ENCODE results near the gene FCN3. TPM values are rescaled to one million over a fixed set of nuclear protein-coding genes. Genes with fewer than 3 reads are reported as not detected.
A peak's percentile ranks its signal among the peaks of the same experiment; 100 is the strongest.

Gene FCN3
- polyA plus RNA-seq, 1 experiment, result not detected

DNA sequence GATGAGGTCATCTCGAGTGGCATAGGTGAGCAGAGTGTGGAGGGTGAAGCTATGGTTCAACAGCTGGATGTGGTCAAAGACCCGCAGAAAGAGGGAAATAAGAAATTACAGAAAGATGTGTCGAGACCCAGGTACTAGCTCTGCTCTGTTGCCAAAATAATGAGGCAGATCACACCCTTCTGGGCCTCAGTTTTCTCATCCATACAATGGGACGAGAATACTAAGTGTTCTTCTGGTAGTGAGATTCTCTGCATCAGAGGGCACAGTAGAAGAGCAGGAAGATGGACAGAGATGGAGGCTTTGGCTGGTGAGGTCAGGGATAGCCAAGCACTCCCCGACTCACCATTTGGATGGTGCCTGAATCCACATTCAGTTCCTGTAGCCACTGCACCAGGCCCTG lies 18.9 kb downstream of the FCN3 start:
- CTCF ChIA-PET, result interaction anchor here (0.6 to 6.1 kb wide), 4 partner anchors 10 to 57 kb away, joined by 4 to 60 read pairs (median 23); partner anchors contain the start of gene MAP3K6
- TF ChIP-seq, protein P1, sequence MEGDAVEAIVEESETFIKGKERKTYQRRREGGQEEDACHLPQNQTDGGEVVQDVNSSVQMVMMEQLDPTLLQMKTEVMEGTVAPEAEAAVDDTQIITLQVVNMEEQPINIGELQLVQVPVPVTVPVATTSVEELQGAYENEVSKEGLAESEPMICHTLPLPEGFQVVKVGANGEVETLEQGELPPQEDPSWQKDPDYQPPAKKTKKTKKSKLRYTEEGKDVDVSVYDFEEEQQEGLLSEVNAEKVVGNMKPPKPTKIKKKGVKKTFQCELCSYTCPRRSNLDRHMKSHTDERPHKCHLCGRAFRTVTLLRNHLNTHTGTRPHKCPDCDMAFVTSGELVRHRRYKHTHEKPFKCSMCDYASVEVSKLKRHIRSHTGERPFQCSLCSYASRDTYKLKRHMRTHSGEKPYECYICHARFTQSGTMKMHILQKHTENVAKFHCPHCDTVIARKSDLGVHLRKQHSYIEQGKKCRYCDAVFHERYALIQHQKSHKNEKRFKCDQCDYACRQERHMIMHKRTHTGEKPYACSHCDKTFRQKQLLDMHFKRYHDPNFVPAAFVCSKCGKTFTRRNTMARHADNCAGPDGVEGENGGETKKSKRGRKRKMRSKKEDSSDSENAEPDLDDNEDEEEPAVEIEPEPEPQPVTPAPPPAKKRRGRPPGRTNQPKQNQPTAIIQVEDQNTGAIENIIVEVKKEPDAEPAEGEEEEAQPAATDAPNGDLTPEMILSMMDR (IDR thresholded peaks at IDR 0.05; ENCODE audit: insufficient read depth, low read depth, low read length), result no peak
- POLR2A ChIA-PET, result no interaction called here

GRCh38 chr1:27353629-27354028 lies 21.0 kb downstream of the FCN3 start:
- no peak overlapping the region for H3K4me3 ChIP-seq (ENCODE audit: low read depth, low read length)
- DNase-seq (ENCODE audit: low read depth), result no peak
- H3K27me3 ChIP-seq (ENCODE audit: control insufficient read depth, insufficient read depth, low read length), result no peaks in the 10 kb centered on the region
- CTCF ChIA-PET, result interaction anchor here (0.8 to 2.2 kb wide), 5 partner anchors 8 to 53 kb away, joined by 3 to 7 read pairs (median 4); partner anchors contain the start of gene MAP3K6
- POLR2A ChIA-PET, result no interaction called here
- peaks cover 29% of the 10 kb centered on the region for H3K36me3 ChIP-seq (ENCODE audit: control insufficient read depth, insufficient read depth, low read length)
- TF ChIP-seq, protein P1 (IDR thresholded peaks at IDR 0.05; ENCODE audit: insufficient read depth, low read depth, low read length), result no peak

More for the DNA sequence above, 18.9 kb downstream of the FCN3 start:
- Histone ChIP-seq H3K36me3 (ENCODE audit: control insufficient read depth, insufficient read depth, low read length) (peaks cover 32% of the 10 kb centered on the region), H3K27me3 (ENCODE audit: control insufficient read depth, insufficient read depth, low read length) (no peaks in the 10 kb centered on the region), H3K4me3 (ENCODE audit: low read depth, low read length) (no peak overlapping the region)
- DNase-seq (ENCODE audit: low read depth), result no peak

DNA sequence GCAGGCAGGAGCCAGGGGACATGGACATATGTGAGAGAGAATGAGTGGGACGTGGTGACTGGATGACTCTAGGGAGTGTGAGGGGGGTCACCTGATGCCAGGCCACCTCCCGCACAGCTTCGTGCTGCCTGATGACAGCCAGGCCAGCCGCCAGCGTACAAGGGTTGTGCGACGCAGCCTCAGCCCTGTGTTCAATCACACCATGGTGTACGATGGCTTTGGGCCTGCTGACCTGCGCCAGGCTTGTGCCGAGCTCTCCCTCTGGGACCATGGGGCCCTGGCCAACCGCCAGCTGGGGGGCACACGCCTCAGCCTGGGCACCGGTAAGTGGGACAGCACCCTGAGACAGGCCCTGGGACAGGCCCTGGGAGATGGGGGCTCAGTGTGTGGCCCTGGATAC lies 21.5 kb downstream of the FCN3 start:
- TF ChIP-seq, protein P1 (IDR thresholded peaks at IDR 0.05; ENCODE audit: insufficient read depth, low read depth, low read length), result no peak
- H3K36me3 ChIP-seq (ENCODE audit: control insufficient read depth, insufficient read depth, low read length), result peaks cover 24% of the 10 kb centered on the region
- no peak for DNase-seq (ENCODE audit: low read depth)
- no peak overlapping the region for H3K4me3 ChIP-seq (ENCODE audit: low read depth, low read length)
- POLR2A ChIA-PET, result no interaction called here
- CTCF ChIA-PET, result interaction anchor here (0.8 to 2.2 kb wide), 5 partner anchors 9 to 53 kb away, joined by 3 to 7 read pairs (median 3); partner anchors contain the start of gene MAP3K6
- no peaks in the 10 kb centered on the region for H3K27me3 ChIP-seq (ENCODE audit: control insufficient read depth, insufficient read depth, low read length)

- Histone ChIP-seq H3K36me3 (ENCODE audit: control insufficient read depth, insufficient read depth, low read length) (peaks cover 14% of the 10 kb centered on the region), H3K27me3 (ENCODE audit: control insufficient read depth, insufficient read depth, low read length) (no peaks in the 10 kb centered on the region), H3K4me3 (ENCODE audit: low read depth, low read length) (no peak overlapping the region)
- no peak for DNase-seq (ENCODE audit: low read depth)
- ChIA-PET CTCF (interaction anchor here (0.7 to 4.1 kb wide), 4 partner anchors 18 to 54 kb away, joined by 3 to 37 read pairs (median 4); no protein-coding TSS in a partner anchor), POLR2A (no interaction called here)
- TF ChIP-seq, protein P1 (IDR thresholded peaks at IDR 0.05; ENCODE audit: insufficient read depth, low read depth, low read length), result no peak
Observed at GRCh38 chr1:27351541-27352107, 23.0 kb downstream of the FCN3 start.

DNA sequence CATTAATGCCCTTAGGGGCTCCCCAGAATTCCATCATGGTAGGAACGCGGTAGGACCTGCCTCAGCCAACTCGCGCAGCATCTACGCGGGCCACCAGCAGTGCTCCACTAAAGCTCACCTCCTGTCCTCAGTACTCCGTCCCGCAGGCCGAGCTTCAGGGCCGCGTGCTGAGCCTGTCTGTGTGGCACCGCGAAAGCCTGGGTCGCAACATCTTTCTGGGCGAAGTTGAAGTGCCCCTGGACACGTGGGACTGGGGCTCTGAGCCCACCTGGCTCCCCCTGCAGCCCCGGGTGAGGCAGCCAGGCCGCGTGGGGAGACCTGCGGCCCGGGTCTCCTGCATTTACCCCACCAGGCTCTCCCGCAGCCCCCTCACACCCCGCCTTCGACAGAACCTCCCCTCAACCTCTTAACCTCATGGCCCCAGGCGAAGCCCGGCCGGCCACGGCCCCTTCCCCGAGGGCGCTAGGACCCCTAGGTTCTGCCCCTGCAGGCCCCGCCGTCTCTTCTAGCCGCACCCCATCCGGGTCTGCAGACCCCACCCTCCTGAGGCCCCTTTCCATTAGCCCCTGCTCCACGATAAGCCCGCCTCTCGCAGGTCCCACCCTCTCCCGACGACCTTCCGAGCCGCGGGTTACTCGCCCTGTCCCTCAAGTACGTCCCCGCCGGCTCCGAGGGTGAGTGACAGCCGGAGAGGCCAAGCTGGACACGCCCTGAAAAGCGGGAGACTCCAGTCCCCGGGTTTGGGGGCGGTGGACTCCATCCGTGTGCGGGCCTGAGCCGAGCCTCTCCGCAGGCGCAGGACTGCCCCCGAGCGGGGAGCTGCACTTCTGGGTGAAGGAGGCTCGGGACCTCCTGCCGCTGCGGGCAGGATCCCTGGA lies 23.7 kb downstream of the FCN3 start:
- ChIA-PET CTCF (interaction anchor here (0.7 to 4.1 kb wide), 5 partner anchors 17 to 53 kb away, joined by 3 to 37 read pairs (median 4); no protein-coding TSS in a partner anchor), POLR2A (no interaction called here)
- Histone ChIP-seq H3K36me3 (ENCODE audit: control insufficient read depth, insufficient read depth, low read length) (peaks cover 11% of the 10 kb centered on the region), H3K27me3 (ENCODE audit: control insufficient read depth, insufficient read depth, low read length) (no peaks in the 10 kb centered on the region), H3K4me3 (ENCODE audit: low read depth, low read length) (no peak overlapping the region)
- TF ChIP-seq, protein P1 (IDR thresholded peaks at IDR 0.05; ENCODE audit: insufficient read depth, low read depth, low read length), result 0 out of 2 replicates have a peak, but pooled peaks have one; percentile 4
- DNase-seq (ENCODE audit: low read depth), result no peak
